Activated naive CD8-positive, alpha-beta T cell treated with anti-CD3 and anti-CD28 coated beads, Interleukin-2, amount 10 ng/mL, durations not matched to agents 7 days and 5 days (primary cell): ENCODE measurements around the gene FAM217B. TPM values are rescaled to one million over a fixed set of nuclear protein-coding genes. Genes with fewer than 3 reads are reported as not detected.

ENCODE experiments used
- ATAC-seq: fragments of 150-1000 bp; cut with Tn5 transposase; one replicate; pipeline ENCODE4 v1.10.0; 2021; ENCODE audit warnings: low read depth, moderate library complexity
- POLR2A ChIA-PET: fragments of 350-600 bp; sonication (Branson Sonifier 250); formaldehyde crosslinking; loops from one replicate; lab custom pipeline; 2021; ENCODE audit warnings: antibody characterized with exemption; lab: Charles Lee
- DNase-seq: peaks from one replicate; pipeline ENCODE4 v3.0.0; 2021
- H3K27ac Mint-ChIP-seq: one replicate; pipeline ENCODE4 v1.8.0; 2022; ENCODE audit warnings: mild to moderate bottlenecking, mixed read lengths
- H3K27me3 Mint-ChIP-seq: one replicate; pipeline ENCODE4 v1.8.0; 2022; ENCODE audit warnings: mild to moderate bottlenecking, moderate library complexity, mixed read lengths
- H3K36me3 Mint-ChIP-seq: one replicate; pipeline ENCODE4 v1.8.0; 2021; ENCODE audit warnings: mild to moderate bottlenecking, mixed read lengths
- H3K4me1 Mint-ChIP-seq: one replicate; pipeline ENCODE4 v1.8.0; 2021; ENCODE audit warnings: mixed read lengths
- H3K4me3 Mint-ChIP-seq: one replicate; pipeline ENCODE4 v1.8.0; 2022; ENCODE audit warnings: mild to moderate bottlenecking, moderate library complexity, mixed read lengths
- H3K9me3 Mint-ChIP-seq: one replicate; pipeline ENCODE4 v1.8.0; 2021; ENCODE audit warnings: mixed read lengths
- total RNA-seq, 2 experiments: library from RNA; stranded (reverse); gene quantifications; one replicate each; pipeline ENCODE4 v1.2.3, GENCODE V29; 2021

Gene FAM217B
- 10 to 100 TPM; 32.7 to 36.0 TPM for total RNA-seq

DNA sequence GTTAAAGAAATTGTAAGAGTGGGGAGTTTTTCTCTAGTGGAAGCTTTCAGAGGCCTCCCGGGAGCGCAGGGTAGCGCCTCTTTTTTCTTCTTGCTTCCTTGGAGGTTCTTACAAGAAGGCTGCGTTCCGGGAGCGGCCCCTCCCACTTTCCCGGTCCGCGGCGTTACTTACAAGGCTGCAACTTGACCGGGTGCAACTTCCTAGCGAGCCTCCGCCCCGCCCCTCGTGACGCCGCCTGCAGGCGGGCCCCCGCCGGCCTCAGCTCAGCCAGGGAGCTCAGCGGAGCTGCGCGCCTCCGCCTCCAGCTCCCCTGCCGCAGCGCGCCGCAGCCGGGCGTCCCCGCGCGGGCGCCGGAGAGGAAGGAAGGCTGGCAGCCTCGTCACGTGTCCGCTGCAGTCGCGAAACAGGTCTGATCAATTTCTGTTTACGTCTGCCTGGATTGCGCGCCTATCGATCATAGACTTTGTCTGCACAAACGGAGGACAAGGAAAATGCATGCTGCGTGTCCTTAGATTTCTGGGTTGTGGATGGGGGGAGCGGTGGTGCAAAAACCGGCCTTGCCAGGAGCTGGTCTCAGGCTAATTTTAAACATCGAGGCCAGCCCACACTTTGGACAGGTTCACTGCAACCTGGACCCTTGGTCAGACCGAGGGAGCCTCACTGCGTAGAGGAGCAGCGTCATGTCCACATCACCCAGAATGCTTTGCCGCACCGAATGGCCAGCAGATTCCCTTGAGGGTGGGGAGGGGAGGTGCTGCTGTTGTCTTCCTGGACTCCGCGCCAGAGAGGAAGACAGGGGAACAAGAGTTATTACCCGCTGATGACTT is at the start of gene FAM217B, which contains the start of gene PPP1R3D:
Gene FAM217B (plus strand): TSS at position 261 of the 827 bp plus-strand sequence. CDS start 3,555 bp downstream, outside the sequence.
Gene PPP1R3D (minus strand): TSS at position 177 of the 827 bp plus-strand sequence. CDS start 374 bp downstream, outside the sequence.
- DNase-seq (peak; percentile 95), ATAC-seq (peak; percentile 96)
- Mint-ChIP-seq H3K4me1 (peaks cover 31% of the 10 kb centered on the region), H3K9me3 (no peaks in the 10 kb centered on the region), H3K4me3 (peak within 1 kb of the TSS; percentile 87), H3K27ac (peak within 1 kb of the TSS; percentile 95), H3K27me3 (no peaks in the 10 kb centered on the region), H3K36me3 (peaks cover 20% of the 10 kb centered on the region)
- POLR2A ChIA-PET = interaction anchor here (0.9 to 2.1 kb wide), 8 partner anchors 8 to 1551 kb away, joined by 3 to 19 read pairs (median 4); partner anchors contain the start of gene VAPB

DNA sequence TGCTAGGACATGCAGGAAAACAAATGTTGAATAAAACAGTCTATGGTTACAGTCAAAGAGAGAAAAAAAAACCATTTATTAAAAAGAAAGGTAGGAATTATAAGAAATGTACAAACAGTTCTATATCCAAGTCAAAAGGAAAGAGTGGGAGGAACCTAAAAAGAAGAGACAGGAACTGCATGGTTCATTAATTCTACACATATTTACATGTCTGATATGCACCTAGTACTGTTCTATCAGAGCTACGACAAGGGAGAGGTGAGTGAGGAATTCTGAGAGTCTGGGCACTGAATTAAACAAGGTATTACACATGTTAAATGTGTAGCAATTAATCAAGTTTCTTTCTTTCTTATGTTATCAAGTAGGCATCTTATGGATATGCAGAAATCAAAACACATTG is 48.6 kb upstream of the FAM217B start:
- no peaks in the 10 kb centered on the region for H3K4me1 Mint-ChIP-seq
- H3K36me3 Mint-ChIP-seq = peaks cover 3% of the 10 kb centered on the region
- H3K27me3 Mint-ChIP-seq = peaks cover 5% of the 10 kb centered on the region
- no peaks in the 10 kb centered on the region for H3K9me3 Mint-ChIP-seq
- no peak for ATAC-seq
- DNase-seq = no peak
- H3K27ac Mint-ChIP-seq = no peak overlapping the region
- no peak overlapping the region for H3K4me3 Mint-ChIP-seq
- POLR2A ChIA-PET = no interaction called here

DNA sequence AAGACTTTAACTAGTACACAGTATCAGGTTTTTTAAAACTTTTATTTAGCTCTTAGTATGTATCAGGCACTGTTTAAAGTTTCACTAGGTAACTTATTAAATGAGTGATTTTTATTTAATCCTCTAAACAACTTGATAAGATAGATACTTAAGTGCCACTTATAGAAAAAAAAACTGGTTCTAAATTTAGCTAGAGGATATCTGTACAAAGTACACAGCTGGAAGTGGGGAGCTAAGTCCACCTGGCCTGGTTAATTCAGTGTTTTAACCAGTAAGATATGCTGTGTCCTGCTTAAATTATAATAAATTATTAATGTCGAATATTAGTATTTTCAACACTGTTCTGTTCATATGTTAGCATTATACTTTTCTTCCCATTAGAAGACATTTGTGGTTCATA is 44.3 kb upstream of the FAM217B start:
- DNase-seq = no peak
- Mint-ChIP-seq H3K27ac (no peak overlapping the region), H3K27me3 (peaks cover 5% of the 10 kb centered on the region), H3K9me3 (no peaks in the 10 kb centered on the region), H3K4me1 (no peaks in the 10 kb centered on the region), H3K36me3 (peaks cover 2% of the 10 kb centered on the region), H3K4me3 (no peak overlapping the region)
- POLR2A ChIA-PET = no interaction called here
- no peak for ATAC-seq

DNA sequence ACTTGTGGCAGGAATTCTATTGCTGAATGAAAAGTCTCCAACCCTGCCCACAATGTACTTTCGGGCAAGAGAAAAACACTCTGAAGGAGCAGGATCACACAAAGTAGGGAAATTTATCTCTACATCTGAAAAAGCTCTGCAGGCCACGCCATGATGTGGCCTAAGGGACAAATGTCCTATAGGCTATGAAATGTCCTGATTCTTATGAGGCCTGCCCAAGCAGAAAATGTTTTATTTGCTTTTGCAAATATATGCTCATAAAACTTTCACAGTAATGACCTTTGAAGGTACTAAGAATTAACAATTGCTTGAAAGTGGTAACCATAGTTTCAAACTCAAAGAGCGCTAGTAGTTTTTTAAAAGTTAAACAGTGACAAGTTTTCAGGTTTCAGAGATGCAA is 37.7 kb upstream of the FAM217B start:
- Mint-ChIP-seq H3K27me3 (peaks cover 2% of the 10 kb centered on the region), H3K36me3 (peaks cover 2% of the 10 kb centered on the region), H3K4me1 (no peaks in the 10 kb centered on the region), H3K4me3 (no peak overlapping the region), H3K27ac (no peak overlapping the region), H3K9me3 (no peaks in the 10 kb centered on the region)
- no peak for ATAC-seq
- no peak for DNase-seq
- POLR2A ChIA-PET = no interaction called here

DNA sequence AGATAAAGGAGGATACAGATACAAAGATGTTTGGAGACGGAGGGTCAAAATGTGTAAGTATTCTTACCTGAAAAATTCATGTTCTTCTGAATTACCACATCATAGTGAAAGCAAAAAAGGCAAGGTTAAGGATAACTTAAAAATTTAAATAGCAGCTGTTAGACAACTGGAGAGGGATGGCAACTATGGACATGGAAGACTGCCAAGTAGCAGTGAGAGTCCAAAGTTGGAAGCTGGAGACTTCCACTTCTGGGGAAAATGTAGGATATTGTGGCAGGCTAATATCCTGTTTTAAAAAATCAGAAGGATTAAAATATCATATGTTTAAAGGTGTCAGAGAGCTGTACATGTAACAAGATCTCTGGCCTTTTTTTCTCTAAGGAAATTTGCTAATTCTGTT is 36.6 kb upstream of the FAM217B start:
- H3K27ac Mint-ChIP-seq = no peak overlapping the region
- ATAC-seq = no peak
- POLR2A ChIA-PET = no interaction called here

DNA sequence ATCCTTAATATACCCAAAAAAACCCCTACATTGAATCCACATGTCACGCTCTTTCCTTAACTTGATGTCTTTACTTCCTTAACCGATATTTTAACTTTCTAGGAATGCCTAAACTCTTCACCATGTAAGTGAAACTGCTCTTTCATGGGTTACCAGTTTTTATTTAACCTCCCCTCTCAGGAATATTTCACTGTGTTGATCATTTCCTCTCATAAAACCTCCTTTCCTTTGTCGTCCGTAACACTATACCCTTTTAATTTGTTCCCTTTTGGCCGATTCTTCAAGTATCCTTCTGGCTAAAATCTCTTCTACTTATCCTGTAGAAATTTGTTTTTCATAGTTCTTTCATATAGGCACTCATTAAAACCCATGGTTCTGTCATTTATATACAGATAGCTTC is 31.3 kb upstream of the FAM217B start:
- no peaks in the 10 kb centered on the region for H3K36me3 Mint-ChIP-seq
- POLR2A ChIA-PET = no interaction called here
- H3K27ac Mint-ChIP-seq = no peak overlapping the region
- H3K27me3 Mint-ChIP-seq = no peaks in the 10 kb centered on the region
- no peak for ATAC-seq
- DNase-seq = no peak
- no peaks in the 10 kb centered on the region for H3K4me1 Mint-ChIP-seq
- H3K4me3 Mint-ChIP-seq = no peak overlapping the region
- no peaks in the 10 kb centered on the region for H3K9me3 Mint-ChIP-seq

More for the DNA sequence above, 36.6 kb upstream of the FAM217B start:
- Mint-ChIP-seq H3K27me3 (peaks cover 2% of the 10 kb centered on the region), H3K9me3 (no peaks in the 10 kb centered on the region), H3K4me3 (no peak overlapping the region), H3K36me3 (no peaks in the 10 kb centered on the region), H3K4me1 (no peaks in the 10 kb centered on the region)
- DNase-seq = no peak

- H3K27ac Mint-ChIP-seq = no peak overlapping the region
- H3K4me3 Mint-ChIP-seq = no peak overlapping the region
- POLR2A ChIA-PET = no interaction called here
- H3K36me3 Mint-ChIP-seq = no peaks in the 10 kb centered on the region
- H3K9me3 Mint-ChIP-seq = no peaks in the 10 kb centered on the region
- H3K27me3 Mint-ChIP-seq = no peaks in the 10 kb centered on the region
- no peaks in the 10 kb centered on the region for H3K4me1 Mint-ChIP-seq
- DNase-seq = no peak
- ATAC-seq = no peak
Observed at GRCh38 chr20:59911041-59911440, 29.1 kb upstream of the FAM217B start.

GRCh38 chr20:59912609-59913008 is 27.6 kb upstream of the FAM217B start:
- no peak for DNase-seq
- Mint-ChIP-seq H3K9me3 (no peaks in the 10 kb centered on the region), H3K4me1 (no peaks in the 10 kb centered on the region), H3K27ac (no peak overlapping the region), H3K4me3 (no peak overlapping the region), H3K27me3 (no peaks in the 10 kb centered on the region), H3K36me3 (no peaks in the 10 kb centered on the region)
- ATAC-seq = no peak
- POLR2A ChIA-PET = no interaction called here

GRCh38 chr20:59920944-59921343 is 19.2 kb upstream of the FAM217B start:
- POLR2A ChIA-PET = no interaction called here
- H3K36me3 Mint-ChIP-seq = no peaks in the 10 kb centered on the region
- peaks cover 12% of the 10 kb centered on the region for H3K27me3 Mint-ChIP-seq
- no peak overlapping the region for H3K27ac Mint-ChIP-seq
- no peak overlapping the region for H3K4me3 Mint-ChIP-seq
- peaks cover 2% of the 10 kb centered on the region for H3K4me1 Mint-ChIP-seq
- ATAC-seq (no peak), DNase-seq (no peak)
- H3K9me3 Mint-ChIP-seq = no peaks in the 10 kb centered on the region

GRCh38 chr20:59923514-59923913 is 16.7 kb upstream of the FAM217B start:
- DNase-seq (no peak), ATAC-seq (no peak)
- Mint-ChIP-seq H3K4me3 (no peak overlapping the region), H3K9me3 (no peaks in the 10 kb centered on the region), H3K4me1 (peaks cover 2% of the 10 kb centered on the region), H3K27me3 (peaks cover 12% of the 10 kb centered on the region), H3K27ac (no peak overlapping the region), H3K36me3 (no peaks in the 10 kb centered on the region)
- POLR2A ChIA-PET = interaction anchor here (0.6 kb wide), 1 partner anchor 165 kb away, joined by 3 read pairs; no protein-coding TSS in a partner anchor

- H3K4me3 Mint-ChIP-seq = no peak overlapping the region
- no peak for ATAC-seq
Observed at GRCh38 chr20:59925359-59925758, 14.8 kb upstream of the FAM217B start.

GRCh38 chr20:59925899-59926298 is 14.3 kb upstream of the FAM217B start:
- no peak overlapping the region for H3K4me3 Mint-ChIP-seq
- H3K36me3 Mint-ChIP-seq = peaks cover 2% of the 10 kb centered on the region
- H3K27ac Mint-ChIP-seq = no peak overlapping the region
- POLR2A ChIA-PET = no interaction called here
- H3K27me3 Mint-ChIP-seq = peaks cover 19% of the 10 kb centered on the region
- peaks cover 4% of the 10 kb centered on the region for H3K4me1 Mint-ChIP-seq
- no peak for DNase-seq
- no peak for ATAC-seq
- H3K9me3 Mint-ChIP-seq = no peaks in the 10 kb centered on the region

More at GRCh38 chr20:59925359-59925758, 14.8 kb upstream of the FAM217B start:
- H3K27ac Mint-ChIP-seq = no peak overlapping the region
- no peaks in the 10 kb centered on the region for H3K9me3 Mint-ChIP-seq
- peaks cover 20% of the 10 kb centered on the region for H3K27me3 Mint-ChIP-seq
- DNase-seq = no peak
- H3K4me1 Mint-ChIP-seq = peaks cover 4% of the 10 kb centered on the region
- POLR2A ChIA-PET = no interaction called here
- H3K36me3 Mint-ChIP-seq = peaks cover 2% of the 10 kb centered on the region

DNA sequence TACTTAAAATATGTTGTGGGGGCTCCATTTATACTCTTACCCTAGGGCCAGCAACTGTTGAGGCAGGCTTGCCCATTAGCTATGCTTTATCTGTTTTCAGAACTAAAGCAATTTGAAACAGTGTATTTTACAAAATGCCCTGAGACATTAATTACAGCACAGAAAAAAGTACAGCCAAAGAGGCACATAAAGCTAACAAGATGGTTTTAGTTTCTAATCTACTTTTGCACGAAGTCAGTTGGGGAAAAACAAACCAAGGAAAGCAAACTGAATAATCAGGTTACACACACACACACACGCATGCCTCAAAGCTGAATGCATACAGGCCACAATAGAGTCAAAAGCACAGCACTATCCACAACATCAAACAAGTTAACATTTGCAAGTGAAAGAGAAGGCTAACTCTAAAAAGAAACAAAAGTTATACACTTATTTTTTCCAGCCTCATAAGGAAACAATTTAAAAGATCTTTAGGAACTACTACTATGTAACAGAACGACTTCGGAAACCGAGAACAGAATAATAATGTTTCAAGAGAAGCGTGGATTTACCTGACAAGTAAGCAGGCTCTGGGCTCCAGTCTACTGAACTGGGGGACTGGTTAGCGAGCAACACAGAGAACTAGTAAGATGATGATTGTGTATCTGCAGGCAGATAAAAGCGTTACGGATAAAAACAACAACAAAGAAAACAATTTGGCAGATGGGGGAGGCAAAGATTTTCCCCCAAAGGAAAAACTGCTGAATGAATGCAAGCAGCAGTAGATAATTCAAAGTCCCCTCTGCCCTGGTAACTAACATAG is 8.5 kb upstream of the FAM217B start:
- POLR2A ChIA-PET = interaction anchor here (2.2 kb wide), 1 partner anchor 9 kb away, joined by 11 read pairs; the partner anchor contains the start of genes FAM217B and PPP1R3D
- Mint-ChIP-seq H3K4me1 (peaks cover 17% of the 10 kb centered on the region), H3K4me3 (peak overlapping the region; percentile 73), H3K36me3 (peaks cover 4% of the 10 kb centered on the region), H3K27ac (peak overlapping the region; percentile 75), H3K9me3 (no peaks in the 10 kb centered on the region), H3K27me3 (peaks cover 8% of the 10 kb centered on the region)
- DNase-seq (no peak), ATAC-seq (no peak)
